ENCODE measurements around the gene OR2S2.

- TF ChIP-seq RFX5 (IDR thresholded peaks at IDR 0.05; ENCODE audit: low read depth, low read length) (no peak), CTCF (conservative IDR thresholded peaks at IDR 0.05; ENCODE audit: low read depth, low read length) (no peak), POLR2A (IDR thresholded peaks at IDR 0.05; ENCODE audit: low read depth, low read length) (no peak), BHLHE40 (IDR thresholded peaks at IDR 0.05; ENCODE audit: low read depth, low read length) (no peak), FOS (IDR thresholded peaks at IDR 0.05; ENCODE audit: low read depth, low read length) (no peak), MXI1 (IDR thresholded peaks at IDR 0.05; ENCODE audit: borderline replicate concordance, low read depth, low read length) (no peak), MAZ (IDR thresholded peaks at IDR 0.05; ENCODE audit: borderline replicate concordance, low read depth, low read length) (no peak), CEBPB (IDR thresholded peaks at IDR 0.05; ENCODE audit: low read depth, low read length) (no peak), MAFK (IDR thresholded peaks at IDR 0.05; ENCODE audit: low read depth, low read length) (no peak), SMC3 (IDR thresholded peaks at IDR 0.05; ENCODE audit: low read depth, low read length) (no peak)
Observed at GRCh38 chr9:36007316-36007708, 49.4 kb upstream of the OR2S2 start.

Measured in IMR-90 (cell line).